HG02798 (cell line): ENCODE results near the gene EDNRB.
"Not testable (repeated sequence)": the region's sequence is repeated elsewhere in the genome, so short reads cannot be mapped to it uniquely, and the experiment has no call there.

ENCODE experiments used
- ATAC-seq: cut with Tn5 transposase; IDR thresholded peaks from one replicate; pipeline ENCODE4 v1.9.1; 2021; ENCODE audit warnings: mild to moderate bottlenecking; ENCODE audit not compliant: unreplicated experiment, poor library complexity

EDNRB gene

DNA sequence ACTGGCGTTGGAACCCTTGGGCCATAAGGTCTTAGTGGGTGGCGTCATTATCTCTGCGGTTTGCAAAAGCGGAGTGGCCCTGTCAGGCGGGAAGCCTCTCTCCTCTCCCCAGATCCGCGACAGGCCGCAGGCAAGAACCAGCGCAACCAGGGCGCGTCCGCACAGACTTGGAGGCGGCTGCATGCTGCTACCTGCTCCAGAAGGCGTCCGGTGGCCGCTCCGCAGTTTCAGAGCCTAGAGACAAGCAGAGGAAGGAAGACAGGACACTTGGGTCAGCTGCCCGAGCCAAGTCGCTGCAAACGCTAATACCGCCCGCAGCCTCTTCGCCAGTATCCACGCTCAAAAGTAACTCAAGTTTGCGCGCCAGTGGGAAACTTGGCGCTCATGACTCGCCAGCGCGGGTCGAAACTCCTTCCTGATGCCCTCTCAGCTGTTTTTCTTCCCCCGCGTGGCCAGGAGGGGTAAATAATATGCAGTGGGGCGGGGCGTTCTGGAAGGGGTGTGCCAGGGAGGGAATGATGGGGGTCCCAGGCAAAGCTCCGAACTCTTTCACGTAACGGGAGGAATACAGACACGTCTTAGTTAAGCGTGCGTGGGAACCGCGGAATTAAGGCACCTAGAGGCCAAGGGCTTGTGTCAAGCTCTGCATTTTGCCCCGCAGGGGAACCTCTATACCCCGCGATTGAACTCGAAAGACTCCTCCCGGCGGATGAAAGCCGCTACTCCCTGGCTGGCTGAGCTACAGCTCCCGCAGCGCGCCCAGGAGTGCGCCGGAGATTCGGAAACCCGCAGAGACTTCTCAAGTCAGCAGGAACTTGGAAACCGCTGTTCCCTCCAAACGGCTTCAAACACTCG is at the start of gene EDNRB:
TSS of gene EDNRB (minus strand) at position 441 of the 855 bp plus-strand sequence. CDS start at position 183, 258 bp downstream.
- ATAC-seq = peak; percentile 61

DNA sequence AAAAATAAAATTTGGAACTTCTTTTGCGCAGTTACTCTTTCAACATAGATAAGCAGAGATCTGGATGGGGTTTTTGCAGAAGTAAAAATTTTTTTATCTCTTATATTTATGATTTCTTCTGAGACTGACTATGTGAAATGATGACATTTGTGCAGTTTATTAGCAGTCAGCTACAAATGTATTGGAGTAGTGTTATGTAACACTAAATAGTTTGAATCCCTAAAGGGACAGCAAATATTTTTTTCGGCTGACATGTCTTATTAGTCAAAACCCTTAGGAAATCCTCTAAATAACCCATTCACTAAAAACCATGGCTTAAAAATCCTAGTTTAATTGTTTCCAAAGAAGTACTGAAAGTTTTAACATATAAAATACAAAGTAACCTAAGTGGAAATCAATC is 48.0 kb upstream of the EDNRB start:
- ATAC-seq = no peak

- no peak for ATAC-seq
Observed at GRCh38 chr13:77952737-77953136, 34.1 kb upstream of the EDNRB start.

DNA sequence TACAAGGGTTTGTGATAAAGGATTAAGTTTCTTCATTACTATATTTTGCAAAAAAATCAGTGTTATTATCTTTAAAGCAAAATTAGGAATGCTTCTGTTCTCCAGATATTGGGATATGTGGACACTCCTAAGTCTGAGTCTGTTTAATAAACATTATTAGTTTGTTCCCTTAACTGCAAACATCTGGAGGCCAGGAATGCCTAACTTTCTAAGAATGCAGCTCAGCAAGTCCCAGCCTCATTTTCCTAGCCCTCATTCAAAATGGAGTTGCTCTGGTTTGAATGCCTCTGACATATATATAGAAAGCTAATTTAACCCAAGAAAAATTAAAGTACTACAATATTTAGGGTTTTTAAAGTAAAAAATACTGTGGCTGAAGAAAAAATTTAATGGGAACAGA is 33.6 kb upstream of the EDNRB start:
- ATAC-seq = no peak

- no peak for ATAC-seq
Observed at GRCh38 chr13:77946522-77946921, 27.9 kb upstream of the EDNRB start.

GRCh38 chr13:77935063-77935462 is 16.4 kb upstream of the EDNRB start:
- not testable (repeated sequence) for ATAC-seq

- ATAC-seq = peak; percentile 76
Observed at GRCh38 chr13:77930430-77930829, 11.8 kb upstream of the EDNRB start.

DNA sequence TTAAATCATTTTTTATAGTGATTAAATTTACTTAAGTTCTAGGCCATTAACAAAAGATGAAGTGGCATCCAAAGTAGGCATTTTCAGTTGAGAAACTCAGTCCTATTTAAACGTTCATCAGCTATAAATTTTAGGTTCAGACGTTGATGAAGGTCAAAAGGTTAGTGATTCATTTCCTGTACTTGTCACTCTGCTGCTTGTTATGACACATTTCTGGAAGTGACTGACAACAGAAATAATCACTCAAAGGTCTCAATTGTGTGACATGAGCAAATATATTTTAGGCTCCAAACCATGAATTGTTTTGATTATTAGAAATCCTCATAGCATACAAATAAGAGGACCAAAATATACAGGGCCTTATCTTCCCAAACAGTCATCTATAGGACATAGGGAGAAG is 10.3 kb upstream of the EDNRB start:
- ATAC-seq = peak; percentile 80

- ATAC-seq = no peak
Observed at GRCh38 chr13:77925616-77926015, 7.0 kb upstream of the EDNRB start.

GRCh38 chr13:77919921-77920294 is 1.3 kb upstream of the EDNRB start:
- no peak for ATAC-seq

GRCh38 chr13:77919246-77919920 is 752 bp upstream of the EDNRB start:
- ATAC-seq = no peak

- ATAC-seq = no peak
Observed at GRCh38 chr13:77916488-77916887, 2.1 kb downstream of the EDNRB start.

- no peak for ATAC-seq
Observed at GRCh38 chr13:77915686-77916085, 2.9 kb downstream of the EDNRB start.

DNA sequence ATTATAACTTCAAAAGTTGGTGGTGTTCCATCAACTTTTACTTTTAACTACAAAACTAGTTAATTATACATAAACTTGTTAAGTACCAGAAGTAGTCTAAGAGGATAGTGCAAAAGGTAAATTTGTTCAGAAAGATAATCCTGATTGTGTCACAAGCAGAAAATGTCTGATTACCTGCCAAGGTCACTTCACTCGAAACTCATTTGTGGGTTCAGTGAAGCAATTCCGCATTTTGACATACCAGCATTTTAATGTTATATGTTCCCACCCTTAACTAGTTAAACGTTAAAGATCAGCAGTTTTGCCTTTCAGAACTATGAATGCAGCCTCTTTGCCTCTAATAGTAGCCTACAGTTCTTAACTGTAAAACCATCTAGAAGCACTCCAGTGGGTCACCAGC is 5.6 kb downstream of the EDNRB start:
- ATAC-seq = no peak

- ATAC-seq = no peak
Observed at GRCh38 chr13:77911751-77912150, 6.9 kb downstream of the EDNRB start.

- ATAC-seq = no peak
Observed at GRCh38 chr13:77909827-77910226, 8.8 kb downstream of the EDNRB start.

DNA sequence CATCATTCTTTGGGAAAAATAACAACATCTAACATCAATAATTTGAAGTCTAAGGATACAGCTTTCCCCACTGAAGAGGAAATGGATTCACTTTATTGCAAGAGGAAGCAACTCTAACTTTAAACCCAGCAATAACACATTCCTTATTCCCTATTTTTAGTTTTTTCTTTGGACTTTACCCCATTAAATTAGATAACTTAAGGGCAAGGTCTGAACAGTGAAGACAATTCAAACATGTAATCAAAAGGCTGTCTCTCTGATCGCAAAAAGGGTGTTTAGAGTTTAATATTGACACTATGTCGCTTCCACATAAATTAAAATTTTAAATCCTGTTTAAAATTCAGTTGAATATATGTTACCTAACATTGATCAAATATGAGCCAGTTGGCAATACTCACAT is 10.1 kb downstream of the EDNRB start:
- ATAC-seq = no peak

GRCh38 chr13:77907666-77908341 is 10.8 kb downstream of the EDNRB start:
- no peak for ATAC-seq

DNA sequence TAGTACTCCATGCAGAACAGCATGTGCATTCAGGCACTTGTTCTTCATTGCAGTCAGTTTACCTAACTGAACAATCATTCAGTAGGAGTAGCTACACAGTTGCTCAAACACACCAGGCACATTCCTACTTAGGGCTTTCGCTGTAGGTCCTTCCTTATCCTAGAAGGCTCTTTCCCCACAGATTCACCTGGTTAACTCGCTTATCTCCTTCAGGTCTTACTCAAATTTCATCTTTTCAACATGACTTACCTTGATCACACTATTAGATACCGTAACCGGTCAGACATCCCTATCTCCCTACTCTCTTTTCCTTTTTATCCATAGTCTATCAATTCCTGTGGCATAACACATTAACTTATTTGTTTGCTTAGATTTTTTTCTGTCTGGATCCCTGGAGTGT is 14.6 kb downstream of the EDNRB start:
- no peak for ATAC-seq

DNA sequence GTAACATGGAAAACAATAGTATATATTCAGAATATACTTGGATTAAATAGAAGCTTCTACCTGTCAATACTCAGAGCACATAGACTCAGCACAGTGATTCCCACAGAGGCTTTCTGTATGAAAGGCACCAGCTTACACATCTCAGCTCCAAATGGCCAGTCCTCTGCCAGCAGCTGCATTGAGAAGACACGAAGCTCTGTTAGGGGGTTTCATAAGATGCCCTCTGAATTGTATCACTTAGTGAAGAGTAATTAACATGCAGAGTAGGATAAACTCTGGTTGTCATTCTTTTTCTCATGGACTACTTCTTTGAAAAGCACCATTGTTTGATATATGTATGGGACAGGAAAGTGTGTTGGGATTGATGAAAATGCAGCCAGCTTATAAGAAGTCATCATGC is 15.2 kb downstream of the EDNRB start:
- ATAC-seq = no peak

GRCh38 chr13:77902319-77902963 is 16.2 kb downstream of the EDNRB start:
- ATAC-seq = no peak
